AG10803 (cell line): ENCODE results near the gene SLC17A7.
A peak's percentile ranks its signal among the peaks of the same experiment; 100 is the strongest.
"Not testable (repeated sequence)": the region's sequence is repeated elsewhere in the genome, so short reads cannot be mapped to it uniquely, and the experiment has no call there.

Experiments used
- DNase-seq: peaks from one replicate; pipeline ENCODE4 v3.0.0; 2010; ENCODE audit warnings: low read depth
- H3K4me3 ChIP-seq: 2 replicates; pipeline ENCODE4 v1.5.1; 2011; ENCODE audit warnings: mild to moderate bottlenecking, low read length, control low read depth
- TF ChIP-seq, protein P1 (sequence below): conservative IDR thresholded peaks from 2 replicates; pipeline ENCODE4 v1.5.1; 2011; ENCODE audit warnings: mild to moderate bottlenecking, low read length, control low read depth, inconsistent platforms

SLC17A7 gene

DNA sequence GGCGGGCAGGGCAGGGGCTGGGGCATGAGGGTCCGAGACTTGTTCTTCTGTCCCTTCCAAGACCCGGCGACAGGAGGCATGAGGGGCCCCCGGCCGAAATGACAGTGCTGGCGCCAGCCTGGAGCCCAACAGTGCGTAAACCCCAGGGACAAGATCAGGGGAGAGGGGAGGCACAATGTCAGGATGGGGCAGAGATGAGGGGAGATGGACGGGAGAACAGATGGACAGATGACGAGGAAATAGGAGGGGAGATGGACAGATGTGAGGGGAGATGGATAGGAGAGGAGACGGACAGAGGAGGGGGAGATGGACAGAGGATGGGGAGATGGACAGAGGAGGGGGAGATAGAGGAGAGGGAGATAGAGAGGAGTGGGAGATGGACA, 33.2 kb upstream of the SLC17A7 start:
- TF ChIP-seq, protein P1, sequence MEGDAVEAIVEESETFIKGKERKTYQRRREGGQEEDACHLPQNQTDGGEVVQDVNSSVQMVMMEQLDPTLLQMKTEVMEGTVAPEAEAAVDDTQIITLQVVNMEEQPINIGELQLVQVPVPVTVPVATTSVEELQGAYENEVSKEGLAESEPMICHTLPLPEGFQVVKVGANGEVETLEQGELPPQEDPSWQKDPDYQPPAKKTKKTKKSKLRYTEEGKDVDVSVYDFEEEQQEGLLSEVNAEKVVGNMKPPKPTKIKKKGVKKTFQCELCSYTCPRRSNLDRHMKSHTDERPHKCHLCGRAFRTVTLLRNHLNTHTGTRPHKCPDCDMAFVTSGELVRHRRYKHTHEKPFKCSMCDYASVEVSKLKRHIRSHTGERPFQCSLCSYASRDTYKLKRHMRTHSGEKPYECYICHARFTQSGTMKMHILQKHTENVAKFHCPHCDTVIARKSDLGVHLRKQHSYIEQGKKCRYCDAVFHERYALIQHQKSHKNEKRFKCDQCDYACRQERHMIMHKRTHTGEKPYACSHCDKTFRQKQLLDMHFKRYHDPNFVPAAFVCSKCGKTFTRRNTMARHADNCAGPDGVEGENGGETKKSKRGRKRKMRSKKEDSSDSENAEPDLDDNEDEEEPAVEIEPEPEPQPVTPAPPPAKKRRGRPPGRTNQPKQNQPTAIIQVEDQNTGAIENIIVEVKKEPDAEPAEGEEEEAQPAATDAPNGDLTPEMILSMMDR, result no peak
- no peak for DNase-seq

DNA sequence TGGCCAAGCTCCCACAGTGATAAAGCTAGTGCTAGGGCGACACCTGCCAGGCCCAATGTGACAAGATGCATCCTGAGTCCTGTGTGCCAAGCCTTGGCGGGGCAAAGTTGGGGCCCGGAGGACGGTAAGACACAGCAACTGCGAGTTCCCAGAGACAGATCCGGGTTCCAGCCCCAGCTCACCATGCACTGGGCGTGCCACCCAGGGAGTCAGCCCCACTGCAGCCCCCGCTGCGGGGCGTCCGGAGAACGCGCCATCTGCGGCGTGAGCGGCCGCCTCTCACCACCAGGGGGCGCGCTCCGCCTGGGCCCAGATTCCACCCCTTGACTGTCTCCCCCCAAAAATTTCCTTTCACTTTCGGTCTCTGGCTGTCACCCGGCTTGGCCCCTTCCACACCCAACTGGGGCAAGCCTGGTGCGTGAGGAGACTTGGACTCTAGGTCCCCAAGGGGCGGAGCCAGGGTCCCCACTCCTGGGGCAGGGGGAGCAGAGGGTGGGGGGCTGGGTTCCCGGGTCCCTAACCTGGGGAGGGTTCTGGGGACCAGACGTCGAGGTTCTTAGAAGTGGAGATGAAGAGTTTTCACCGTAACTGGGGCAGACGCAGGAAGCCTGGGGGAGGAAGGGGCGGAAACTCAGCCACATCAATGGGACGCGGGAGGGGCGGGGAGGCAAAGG, 32.7 kb upstream of the SLC17A7 start, which contains the start of gene FLT3LG:
Gene FLT3LG, plus strand, starts transcription at position 348 of the 674 bp plus-strand sequence. CDS start 425 bp downstream, outside the sequence.
- H3K4me3 ChIP-seq, result peak within 1 kb of the TSS; percentile 76
- TF ChIP-seq, protein P1, result peak; percentile 79
- peak; percentile 73 for DNase-seq

More for the DNA sequence above, 33.2 kb upstream of the SLC17A7 start:
- peak overlapping the region; percentile 76 for H3K4me3 ChIP-seq

DNA sequence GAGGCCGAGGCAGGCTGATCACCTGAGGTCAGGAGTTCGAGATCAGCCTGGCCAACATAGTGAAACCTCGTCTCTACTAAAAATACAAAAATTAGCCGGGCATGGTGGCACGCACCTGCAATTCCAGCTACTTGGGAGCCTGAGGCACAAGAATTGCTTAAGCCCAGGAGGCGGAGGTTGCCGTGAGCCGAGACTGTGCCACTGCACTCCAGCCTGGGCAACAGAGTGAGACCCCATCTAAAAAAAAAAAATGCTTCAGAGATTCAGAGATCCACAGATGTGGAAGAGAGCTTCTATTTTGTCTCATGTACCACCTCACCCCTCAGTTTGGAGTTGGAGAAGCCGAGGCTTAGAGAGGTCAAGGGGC, 32.2 kb upstream of the SLC17A7 start:
- peak overlapping the region; percentile 76 for H3K4me3 ChIP-seq
- not testable (repeated sequence) for DNase-seq

DNA sequence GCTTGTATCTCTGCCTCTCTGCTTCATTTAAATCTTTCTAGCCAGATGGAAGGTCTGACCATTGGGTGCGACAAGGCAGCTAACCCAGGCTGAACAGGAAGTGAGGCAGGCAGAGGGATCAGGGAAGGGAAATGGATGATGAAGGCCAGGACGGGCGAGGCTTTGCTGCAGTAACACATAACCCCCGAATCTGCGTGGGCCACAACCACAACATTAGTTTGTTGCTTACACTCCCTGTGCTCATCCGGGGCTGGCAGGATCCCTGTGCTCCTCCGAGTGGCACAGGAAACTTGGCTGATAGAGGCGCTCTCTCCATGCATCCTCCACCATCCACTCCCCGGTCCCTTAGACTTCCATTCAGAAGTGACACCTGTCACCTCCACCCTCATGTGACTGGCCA, 31.6 kb upstream of the SLC17A7 start:
- no peak overlapping the region for H3K4me3 ChIP-seq
- TF ChIP-seq, protein P1, result no peak
- no peak for DNase-seq

DNA sequence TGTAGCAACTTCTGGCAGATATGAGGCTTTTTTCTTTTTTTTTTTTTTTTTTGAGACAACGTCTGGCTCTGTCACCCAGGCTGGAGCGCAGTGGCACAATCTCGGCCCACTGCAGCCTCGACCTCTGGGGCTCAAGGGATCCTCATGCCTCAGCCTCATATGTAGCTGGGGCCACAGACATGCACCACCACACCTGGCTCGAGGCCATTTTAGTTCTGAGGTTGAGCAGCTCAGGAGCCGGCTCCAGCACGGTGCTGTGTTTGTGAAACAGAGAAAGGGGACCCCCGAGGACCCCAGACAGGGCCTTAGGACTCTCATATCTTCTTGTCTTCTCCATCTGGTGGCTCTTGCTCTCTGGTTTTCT, 29.3 kb upstream of the SLC17A7 start:
- DNase-seq, result no peak
- H3K4me3 ChIP-seq, result no peak overlapping the region
- TF ChIP-seq, protein P1, result no peak

DNA sequence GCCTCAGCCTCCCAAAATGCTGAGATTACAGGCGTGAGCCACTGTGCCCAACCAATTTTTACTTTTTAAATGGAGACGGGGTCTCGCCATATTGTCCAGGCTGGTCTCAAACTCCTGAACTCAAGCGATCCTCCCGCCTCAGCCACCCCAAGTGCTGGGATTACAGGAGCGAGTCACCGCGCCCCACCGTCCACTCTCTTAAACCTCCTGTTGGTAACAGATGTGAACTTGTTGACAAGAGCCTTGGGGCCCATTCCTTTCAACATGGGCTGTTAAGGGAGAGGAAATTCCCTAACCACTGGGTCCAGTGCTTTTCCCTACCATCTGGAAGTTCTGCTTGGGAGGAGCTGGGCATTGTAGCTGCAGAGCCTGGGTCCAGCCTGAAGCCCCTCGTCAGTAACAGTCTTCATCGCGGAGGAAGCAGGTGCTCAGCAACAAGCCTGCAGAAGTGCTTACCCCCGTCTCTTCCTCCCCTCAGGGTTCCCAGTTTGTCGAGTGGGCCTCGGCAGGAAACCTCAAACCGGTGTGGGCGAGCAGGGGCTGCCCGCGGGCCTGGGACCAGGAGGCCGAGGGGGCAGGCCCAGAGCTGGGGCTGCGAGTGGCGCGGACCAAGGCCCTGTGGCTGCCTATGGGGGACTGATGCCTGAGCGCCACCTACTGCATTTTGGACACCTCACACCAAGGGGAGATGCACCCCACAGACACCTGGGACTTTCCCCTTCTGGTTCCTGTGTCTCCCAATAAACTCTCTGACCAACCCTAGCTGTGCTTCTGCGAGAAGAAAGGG, 28.7 kb upstream of the SLC17A7 start:
- TF ChIP-seq, protein P1, result peak; percentile 21
- no peak overlapping the region for H3K4me3 ChIP-seq
- no peak for DNase-seq

DNA sequence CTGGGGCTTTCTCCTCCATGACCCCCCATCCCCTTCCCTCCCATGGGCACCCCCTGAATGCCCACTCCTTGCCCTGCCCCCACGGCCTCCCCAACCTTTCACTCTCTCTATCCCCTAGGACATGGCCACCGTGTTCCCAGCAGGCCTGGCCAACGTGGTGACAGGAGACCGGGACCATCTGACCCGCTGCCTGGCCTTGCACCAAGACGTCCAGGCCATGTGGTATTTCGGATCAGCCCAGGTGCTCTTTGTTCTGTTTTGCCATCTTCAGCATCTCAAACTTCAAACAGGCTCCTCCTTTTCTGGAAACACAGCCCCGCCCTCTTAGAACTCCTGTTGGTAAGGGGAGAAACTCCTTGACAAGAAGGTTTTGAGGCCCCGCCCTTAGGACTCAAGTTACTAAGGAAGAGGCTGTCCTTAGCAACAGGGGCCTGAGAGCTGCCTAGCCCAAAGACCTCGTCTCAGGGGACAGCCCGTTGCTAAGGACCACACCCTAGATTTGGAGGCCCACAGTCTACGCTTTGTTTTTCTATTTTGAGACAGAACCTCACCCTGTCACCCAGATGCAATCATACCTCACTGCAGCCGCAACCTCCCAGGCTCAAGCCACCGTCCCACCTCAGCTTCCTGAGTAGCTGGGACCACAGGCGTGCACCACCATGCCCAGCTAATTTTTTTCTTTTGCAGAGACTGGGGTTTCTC, 27.6 kb upstream of the SLC17A7 start:
- peak; percentile 75 for DNase-seq
- H3K4me3 ChIP-seq, result no peak overlapping the region
- TF ChIP-seq, protein P1, result no peak
